Common myeloid progenitor, CD34-positive (primary cell): ENCODE results near the gene RNF150.

Experiments
- CTCF ChIA-PET: fragments of 350-600 bp; sonication (Branson Sonifier 250); formaldehyde crosslinking; loops from one replicate; lab custom pipeline; 2021; ENCODE audit warnings: antibody characterized with exemption; lab: Charles Lee
- POLR2A ChIA-PET: fragments of 350-600 bp; sonication (Branson Sonifier 250); formaldehyde crosslinking; loops from one replicate; lab custom pipeline; 2021; ENCODE audit warnings: antibody characterized with exemption; lab: Charles Lee
- DNase-seq, 3 donors: peaks; one replicate each; pipeline versions ENCODE4 v3.0.0 to v3.0.0-alpha.2; 2013
- H3K27ac ChIP-seq, 2 experiments: 1 replicate in 1 of 2; 2 replicates in 1 of 2; pipeline ENCODE4 v1.7.0; 2013; ENCODE audit warnings: inconsistent platforms in 2 of 2, low read length in 2 of 2, mild to moderate bottlenecking in 2 of 2, low read depth in 1 of 2, moderate library complexity in 1 of 2; ENCODE audit not compliant: severe bottlenecking in 2 of 2, insufficient read depth in 1 of 2, poor library complexity in 1 of 2
- H3K27me3 ChIP-seq, 5 experiments: replicated peaks in 2 of 5; 1 replicate in 3 of 5; 2 replicates in 2 of 5; pipeline versions ENCODE4 v1.6.1 to v1.7.0; 2013; ENCODE audit warnings: low read length in 4 of 5, mild to moderate bottlenecking in 2 of 5, moderate library complexity in 2 of 5, inconsistent platforms in 1 of 5; ENCODE audit not compliant: insufficient read depth in 5 of 5, control insufficient read depth in 4 of 5
- H3K36me3 ChIP-seq, 4 experiments: 1 replicate in 2 of 4; 2 replicates in 2 of 4; pipeline versions ENCODE4 v1.6.1 to v1.7.0; 2013; ENCODE audit warnings: low read length in 3 of 4, control low read depth in 1 of 4, mild to moderate bottlenecking in 1 of 4; ENCODE audit not compliant: control insufficient read depth in 4 of 4, insufficient read depth in 4 of 4
- H3K4me1 ChIP-seq, 4 experiments: 1 replicate in 3 of 4; 2 replicates in 1 of 4; pipeline versions ENCODE4 v1.6.1 to v1.7.1; 2013; ENCODE audit warnings: low read length in 3 of 4, mild to moderate bottlenecking in 3 of 4, control low read depth in 1 of 4, inconsistent platforms in 1 of 4, moderate library complexity in 1 of 4; ENCODE audit not compliant: control insufficient read depth in 4 of 4, insufficient read depth in 4 of 4; ENCODE audit errors: control extremely low read depth in 1 of 4
- H3K4me3 ChIP-seq, 7 experiments: 1 replicate in 4 of 7; 2 replicates in 3 of 7; pipeline versions ENCODE4 v1.5.1 to v1.7.0; 2013; ENCODE audit warnings: mild to moderate bottlenecking in 7 of 7, low read length in 6 of 7, moderate library complexity in 6 of 7, inconsistent platforms in 2 of 7, low read depth in 2 of 7, control low read depth in 1 of 7; ENCODE audit not compliant: insufficient read depth in 4 of 7, control insufficient read depth in 1 of 7; ENCODE audit errors: extremely low read depth in 1 of 7
- H3K9me3 ChIP-seq, 5 experiments: 1 replicate in 4 of 5; 2 replicates in 1 of 5; pipeline versions ENCODE4 v1.6.1 to v1.7.1; 2013; ENCODE audit warnings: low read length in 4 of 5, mild to moderate bottlenecking in 2 of 5, inconsistent platforms in 1 of 5, low read depth in 1 of 5, moderate library complexity in 1 of 5; ENCODE audit not compliant: control insufficient read depth in 4 of 5, insufficient read depth in 2 of 5; ENCODE audit errors: control extremely low read depth in 1 of 5
- WGBS: methylation state at CpG from one replicate; pipeline ENCODE4 v1.1.5; 2013; ENCODE audit not compliant: insufficient coverage; 5-methylcytosine and 5-hydroxymethylcytosine counted together

Gene RNF150

GRCh38 chr4:140874056-140874455, 259.2 kb downstream of the RNF150 start:
- Histone ChIP-seq H3K27ac (no peak overlapping the region), H3K4me1 (peaks cover 0 to 2% (median 0%) of the 10 kb centered on the region in 4 experiments), H3K4me3 (no peak overlapping the region), H3K27me3 (no peaks in the 10 kb centered on the region), H3K36me3 (no peaks in the 10 kb centered on the region), H3K9me3 (peaks cover 0 to 3% (median 0%) of the 10 kb centered on the region in 5 experiments)
- DNase-seq: peak in 2 of 3 donors; percentile 41 to 66
- no CpG with 5 or more reads among the region's 1 CpG for WGBS
- ChIA-PET CTCF (interaction anchor here (1.1 kb wide), 1 partner anchor 13 kb away, joined by 3 read pairs; no protein-coding TSS in a partner anchor), POLR2A (no interaction called here)

GRCh38 chr4:140871368-140871767, 261.9 kb downstream of the RNF150 start:
- CTCF ChIA-PET: interaction anchor here (0.6 to 1.5 kb wide), 3 partner anchors 14 to 651 kb away, joined by 3 to 4 read pairs (median 4); no protein-coding TSS in a partner anchor
- POLR2A ChIA-PET: no interaction called here
- DNase-seq: no peak
- Histone ChIP-seq H3K36me3 (peaks cover 0 to 2% (median 0%) of the 10 kb centered on the region in 4 experiments), H3K4me3 (no peak overlapping the region), H3K9me3 (no peaks in the 10 kb centered on the region), H3K27ac (no peak overlapping the region), H3K27me3 (no peaks in the 10 kb centered on the region), H3K4me1 (peaks cover 0 to 2% (median 0%) of the 10 kb centered on the region in 4 experiments)
- no CpG with 5 or more reads among the region's 1 CpG for WGBS

GRCh38 chr4:140870427-140870826, 262.8 kb downstream of the RNF150 start:
- H3K4me3 ChIP-seq: no peak overlapping the region
- ChIA-PET POLR2A (no interaction called here), CTCF (interaction anchor here (1.3 to 2.1 kb wide), 3 partner anchors 13 to 24 kb away, joined by 3 to 11 read pairs (median 3); no protein-coding TSS in a partner anchor)
- peaks cover 0 to 2% (median 0%) of the 10 kb centered on the region in 4 experiments for H3K36me3 ChIP-seq
- peaks cover 0 to 2% (median 0%) of the 10 kb centered on the region in 4 experiments for H3K4me1 ChIP-seq
- H3K9me3 ChIP-seq: no peaks in the 10 kb centered on the region
- DNase-seq: no peak
- H3K27ac ChIP-seq: no peak overlapping the region
- 72% methylated on average over 4 of the region's 5 CpGs for WGBS
- H3K27me3 ChIP-seq: no peaks in the 10 kb centered on the region

- H3K4me3 ChIP-seq: no peak overlapping the region
- no peaks in the 10 kb centered on the region for H3K9me3 ChIP-seq
- ChIA-PET CTCF (interaction anchor here (0.9 to 2.1 kb wide), 5 partner anchors 14 to 264 kb away, joined by 3 to 11 read pairs (median 3); no protein-coding TSS in a partner anchor), POLR2A (no interaction called here)
- WGBS: no CpG with 5 or more reads among the region's 1 CpG
- no peak overlapping the region for H3K27ac ChIP-seq
- H3K4me1 ChIP-seq: peaks cover 0 to 2% (median 0%) of the 10 kb centered on the region in 4 experiments
- no peaks in the 10 kb centered on the region for H3K27me3 ChIP-seq
- DNase-seq: no peak
- peaks cover 0 to 2% (median 0%) of the 10 kb centered on the region in 4 experiments for H3K36me3 ChIP-seq
These were observed 263.8 kb downstream of the RNF150 start for GRCh38 chr4:140869446-140869845.

- WGBS: 95% methylated on average over 3 of the region's 3 CpGs
- DNase-seq: no peak
- Histone ChIP-seq H3K27ac (no peak overlapping the region), H3K4me3 (no peak overlapping the region), H3K36me3 (peaks cover 0 to 2% (median 0%) of the 10 kb centered on the region in 4 experiments), H3K4me1 (no peaks in the 10 kb centered on the region), H3K27me3 (no peaks in the 10 kb centered on the region), H3K9me3 (no peaks in the 10 kb centered on the region)
- CTCF ChIA-PET: interaction anchor here (1.2 kb wide), 1 partner anchor 8 kb away, joined by 4 read pairs; no protein-coding TSS in a partner anchor
- POLR2A ChIA-PET: no interaction called here
These were observed 265.9 kb downstream of the RNF150 start for GRCh38 chr4:140867356-140867755.

GRCh38 chr4:140866492-140867005, 266.7 kb downstream of the RNF150 start:
- Histone ChIP-seq H3K27ac (no peak overlapping the region), H3K4me3 (no peak overlapping the region), H3K9me3 (no peaks in the 10 kb centered on the region), H3K4me1 (no peaks in the 10 kb centered on the region), H3K27me3 (no peaks in the 10 kb centered on the region), H3K36me3 (peaks cover 0 to 2% (median 0%) of the 10 kb centered on the region in 4 experiments)
- ChIA-PET CTCF (interaction anchor here (1.0 to 1.5 kb wide), 4 partner anchors 11 to 268 kb away, joined by 3 to 5 read pairs (median 4); partner anchors contain the start of gene RNF150), POLR2A (no interaction called here)
- no CpG with 5 or more reads among the region's 5 CpGs for WGBS
- DNase-seq: no peak
